Activated CD4-positive, alpha-beta T cell treated with anti-CD3 and anti-CD28 coated beads for 4 hours (primary cell): Measurements from ENCODE around the gene DAB2IP.

Source experiments
- DNase-seq, 2 donors: peaks; one replicate each; pipeline ENCODE4 v3.0.0-alpha.2; 2020

DAB2IP gene

DNA sequence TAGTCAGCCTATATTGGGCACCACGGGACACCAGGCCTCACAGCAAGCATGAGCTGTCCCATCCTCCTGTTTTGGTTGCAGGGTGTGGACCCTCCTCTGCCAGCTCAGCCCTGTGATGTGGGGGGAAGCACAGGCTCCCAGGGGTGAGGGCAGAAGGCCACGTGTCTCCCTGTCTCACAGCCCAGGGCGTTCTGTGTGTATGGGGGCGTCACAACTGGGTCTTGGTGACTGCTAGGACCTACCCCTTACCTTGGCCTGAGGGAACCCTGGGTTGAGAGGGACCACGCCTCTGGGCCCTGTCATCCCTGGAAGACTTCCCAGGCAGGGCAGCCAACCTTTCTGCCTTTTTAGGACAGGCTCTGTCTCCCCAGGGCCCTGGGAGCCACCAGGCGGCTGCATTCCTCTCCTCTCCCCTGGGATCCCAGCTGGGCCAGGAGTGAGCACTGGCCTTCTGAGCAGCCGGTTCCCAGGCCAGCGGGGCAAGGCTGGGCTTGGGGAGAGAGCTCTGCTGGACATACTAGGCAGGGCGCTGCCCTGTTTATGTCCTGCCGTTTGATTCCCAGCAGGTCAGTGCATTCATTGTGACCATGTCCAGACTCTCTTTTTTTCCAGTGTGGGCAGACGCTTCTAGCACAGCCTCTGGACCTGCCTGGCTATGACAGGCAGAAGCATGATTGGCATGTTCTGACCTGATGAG, 97.4 kb downstream of the DAB2IP start:
- DNase-seq: no peak

- DNase-seq: no peak
Observed at GRCh38 chr9:121749614-121750013, 98.2 kb downstream of the DAB2IP start.

- no peak for DNase-seq
Observed at GRCh38 chr9:121750259-121750714, 98.9 kb downstream of the DAB2IP start.

DNA sequence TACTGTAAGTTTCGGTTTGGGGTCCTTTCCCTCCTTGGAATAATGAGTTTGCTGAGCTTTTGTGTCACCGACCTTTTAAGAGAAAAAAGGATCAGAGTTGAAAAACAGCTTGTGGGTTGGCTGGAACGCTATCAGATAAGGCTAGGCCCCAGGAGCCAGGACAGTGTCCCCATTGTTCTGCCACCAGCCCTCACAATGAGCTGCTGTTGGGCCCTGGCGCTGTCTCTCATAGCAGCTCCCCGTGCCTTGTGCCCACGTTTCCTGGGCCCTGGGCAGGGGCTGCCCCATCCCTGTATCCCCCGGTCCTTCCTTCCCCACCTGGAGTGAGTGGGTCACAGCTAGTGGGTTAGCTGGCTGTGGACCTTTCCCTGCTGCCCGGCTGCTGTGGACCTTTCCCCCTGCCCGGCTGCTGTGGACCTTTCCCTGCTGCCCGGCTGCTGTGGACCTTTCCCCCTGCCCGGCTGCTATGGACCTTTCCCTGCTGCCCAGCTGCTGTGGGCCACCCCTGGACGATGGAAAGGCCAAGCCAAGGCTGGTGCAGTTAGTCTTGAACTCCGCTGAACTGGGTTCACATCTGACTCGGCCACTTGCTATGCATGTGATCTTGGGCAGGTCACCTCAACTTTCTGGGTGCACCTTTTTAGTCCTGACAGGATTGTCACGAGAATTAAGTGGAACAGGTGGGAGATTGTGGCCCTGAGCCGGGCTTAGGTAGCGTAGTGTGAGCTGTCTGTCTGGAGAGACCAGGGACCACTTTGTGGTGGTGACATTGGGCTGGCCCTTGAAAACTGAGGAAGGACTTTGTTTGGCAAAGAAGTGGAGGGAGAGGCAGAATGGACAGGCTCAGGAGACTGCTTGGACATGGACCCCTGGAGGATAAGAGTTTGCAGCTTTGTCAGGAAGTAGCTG, 99.5 kb downstream of the DAB2IP start:
- no peak for DNase-seq

- DNase-seq: no peak
Observed at GRCh38 chr9:121751686-121752445, 100.4 kb downstream of the DAB2IP start.

DNA sequence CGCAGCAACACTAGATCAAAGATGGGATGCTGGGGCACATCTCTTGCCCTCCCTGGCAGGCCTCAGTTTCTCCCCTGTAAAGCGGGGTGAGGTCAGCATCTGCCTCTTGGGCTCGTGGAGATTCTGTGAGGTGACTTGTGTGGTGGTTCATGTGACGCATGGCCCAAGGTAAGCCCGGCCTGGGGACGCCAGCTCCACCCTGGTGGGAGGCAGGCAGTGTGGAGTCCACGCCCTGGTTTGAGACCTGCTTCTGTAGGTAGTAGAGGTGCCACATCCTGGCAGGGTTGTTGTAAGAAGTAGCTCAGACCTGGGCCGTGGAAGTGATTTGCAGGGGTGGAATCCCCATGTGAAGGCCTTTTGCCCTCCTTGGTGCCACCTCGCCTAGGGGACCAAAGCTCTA, 101.5 kb downstream of the DAB2IP start:
- DNase-seq: no peak

DNA sequence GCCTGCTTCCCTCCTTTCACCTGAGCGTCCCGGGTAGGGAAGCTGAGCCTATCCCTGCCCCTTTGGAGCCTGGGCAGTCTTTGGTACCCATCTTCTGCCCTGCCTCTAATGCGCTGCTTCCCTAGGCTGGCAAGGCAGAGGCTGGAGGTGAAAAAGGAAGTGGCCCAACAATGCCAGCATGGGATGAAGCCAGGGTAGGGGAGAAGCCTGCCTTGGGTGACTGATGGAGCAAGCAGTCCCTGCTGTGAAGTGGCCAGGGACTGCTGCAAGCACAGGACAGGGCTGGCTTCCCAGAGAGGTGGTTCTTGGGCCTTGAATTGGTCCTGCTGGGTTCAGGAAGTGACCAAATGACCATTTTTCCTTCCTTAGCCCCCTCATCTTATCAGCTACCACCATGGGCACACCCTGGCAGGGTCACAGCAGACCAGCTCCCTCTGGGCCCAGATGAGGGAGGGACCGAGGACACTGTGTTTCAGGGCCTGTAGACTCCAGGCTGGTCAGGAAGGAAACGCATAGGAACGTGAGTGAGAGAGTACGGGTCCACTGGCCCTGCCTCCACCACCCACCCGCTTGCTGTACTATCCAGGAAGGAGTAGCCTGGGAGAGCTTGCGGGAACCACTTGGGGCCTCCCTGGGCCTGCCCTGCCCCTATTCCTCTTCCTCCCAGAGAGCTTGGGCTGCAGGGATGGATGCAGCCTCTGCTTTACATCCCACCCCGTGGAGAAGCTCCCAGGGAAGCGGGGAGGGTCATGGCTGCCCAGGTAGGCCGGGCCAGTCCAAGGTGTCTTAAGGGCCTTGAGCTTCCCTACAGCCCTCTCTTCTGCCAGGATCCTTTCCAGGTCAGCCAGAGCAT, 102.6 kb downstream of the DAB2IP start:
- no peak for DNase-seq

GRCh38 chr9:121754655-121755436, 103.4 kb downstream of the DAB2IP start:
- DNase-seq: no peak

- no peak for DNase-seq
Observed at GRCh38 chr9:121755581-121755980, 104.1 kb downstream of the DAB2IP start.

DNA sequence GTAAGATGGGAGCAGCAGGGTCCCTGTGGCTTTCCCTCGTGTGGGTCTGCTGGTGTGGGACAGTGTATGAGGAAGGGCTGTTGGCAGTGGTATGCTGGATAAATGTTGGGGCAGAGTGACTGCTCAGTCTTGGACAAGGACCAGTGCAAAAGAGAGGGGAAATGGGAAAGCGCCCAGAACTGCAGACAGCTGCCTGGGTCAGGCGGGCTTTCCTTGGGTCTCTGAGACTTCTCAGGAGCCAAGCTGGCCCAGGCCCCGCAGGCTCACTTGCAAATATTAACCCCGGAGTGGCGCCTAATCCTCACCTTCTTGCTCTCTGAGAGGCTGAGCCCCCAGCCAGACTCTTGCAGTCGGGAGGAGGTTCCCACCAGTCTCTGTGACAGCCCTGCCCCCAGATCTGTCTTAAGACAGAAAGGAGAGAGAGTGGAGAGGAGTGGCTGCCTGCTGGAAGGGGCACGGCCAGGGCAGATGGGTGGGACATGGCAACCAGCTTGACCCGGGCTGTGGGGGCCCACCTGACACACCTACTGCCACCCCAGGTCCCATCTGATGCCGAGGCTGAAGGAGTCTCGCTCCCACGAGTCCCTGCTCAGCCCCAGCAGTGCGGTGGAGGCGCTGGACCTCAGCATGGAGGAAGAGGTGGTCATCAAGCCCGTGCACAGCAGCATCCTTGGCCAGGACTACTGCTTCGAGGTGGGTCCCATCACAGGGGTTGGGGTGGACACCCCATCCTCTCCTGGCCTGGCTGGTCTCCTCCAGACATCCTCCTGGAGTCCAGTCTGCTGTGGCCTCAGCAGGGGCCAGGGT, 105.2 kb downstream of the DAB2IP start:
- no peak for DNase-seq

GRCh38 chr9:121757281-121757585, 105.8 kb downstream of the DAB2IP start:
- no peak for DNase-seq

DNA sequence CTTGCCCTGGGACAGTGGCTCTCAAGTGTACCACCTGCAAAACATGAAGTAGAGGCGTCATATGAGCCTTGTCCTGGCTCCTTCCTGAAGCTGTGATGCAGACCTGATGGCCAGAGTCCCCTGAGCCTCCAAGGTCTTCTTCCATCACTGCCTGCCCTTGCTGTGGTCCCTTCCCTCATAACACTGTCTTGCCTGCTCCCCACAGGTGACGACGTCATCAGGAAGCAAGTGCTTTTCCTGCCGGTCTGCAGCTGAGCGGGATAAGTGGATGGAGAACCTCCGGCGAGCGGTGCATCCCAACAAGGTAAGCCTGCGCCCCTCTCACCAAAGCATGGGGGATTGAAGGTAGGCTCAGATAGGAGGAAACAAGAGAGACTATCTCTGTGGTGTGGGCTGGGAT, 107.3 kb downstream of the DAB2IP start:
- DNase-seq: no peak

DNA sequence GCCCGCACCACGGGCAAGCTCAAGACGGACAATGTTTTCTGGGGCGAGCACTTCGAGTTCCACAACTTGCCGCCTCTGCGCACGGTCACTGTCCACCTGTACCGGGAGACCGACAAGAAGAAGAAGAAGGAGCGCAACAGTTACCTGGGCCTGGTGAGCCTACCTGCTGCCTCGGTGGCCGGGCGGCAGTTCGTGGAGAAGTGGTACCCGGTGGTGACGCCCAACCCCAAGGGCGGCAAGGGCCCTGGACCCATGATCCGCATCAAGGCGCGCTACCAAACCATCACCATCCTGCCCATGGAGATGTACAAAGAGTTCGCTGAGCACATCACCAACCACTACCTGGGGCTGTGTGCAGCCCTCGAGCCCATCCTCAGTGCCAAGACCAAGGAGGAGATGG, 108.6 kb downstream of the DAB2IP start:
- DNase-seq: no peak

GRCh38 chr9:121760571-121760970, 109.1 kb downstream of the DAB2IP start:
- no peak for DNase-seq

GRCh38 chr9:121763131-121763530, 111.7 kb downstream of the DAB2IP start:
- DNase-seq: no peak

DNA sequence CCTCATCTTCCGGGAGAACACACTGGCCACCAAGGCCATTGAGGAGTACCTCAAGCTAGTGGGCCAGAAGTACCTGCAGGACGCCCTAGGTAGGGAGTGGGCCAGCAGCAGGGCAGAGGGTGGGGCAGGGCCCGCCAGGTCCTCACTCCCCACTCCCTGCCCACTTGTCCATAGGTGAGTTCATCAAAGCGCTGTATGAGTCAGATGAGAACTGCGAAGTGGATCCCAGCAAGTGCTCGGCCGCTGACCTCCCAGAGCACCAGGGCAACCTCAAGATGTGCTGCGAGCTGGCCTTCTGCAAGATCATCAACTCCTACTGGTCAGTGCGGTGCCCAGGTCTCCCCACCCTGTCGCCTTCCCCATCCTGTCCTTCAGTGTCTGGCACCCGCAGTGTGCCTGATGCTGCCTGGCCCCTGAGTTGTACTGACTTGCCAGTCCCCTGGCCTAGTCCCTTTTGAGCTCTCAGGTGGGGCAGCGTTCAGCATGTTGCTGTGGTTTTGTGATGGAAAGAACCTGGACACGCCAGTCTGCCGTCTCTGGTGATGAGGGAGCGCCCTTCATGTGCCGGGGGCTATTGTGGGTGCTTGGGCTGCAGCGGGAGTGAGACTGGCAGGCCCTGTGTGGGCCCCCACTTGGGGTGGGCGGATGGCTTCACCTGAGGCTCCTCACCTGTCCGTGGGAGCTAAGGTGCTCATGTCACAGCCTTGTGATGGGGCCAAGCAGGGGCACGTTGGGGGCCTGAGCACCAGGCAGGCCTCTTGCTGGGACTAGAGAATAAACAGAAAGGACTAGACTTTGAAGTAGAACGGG, 112.3 kb downstream of the DAB2IP start:
- DNase-seq: no peak

DNA sequence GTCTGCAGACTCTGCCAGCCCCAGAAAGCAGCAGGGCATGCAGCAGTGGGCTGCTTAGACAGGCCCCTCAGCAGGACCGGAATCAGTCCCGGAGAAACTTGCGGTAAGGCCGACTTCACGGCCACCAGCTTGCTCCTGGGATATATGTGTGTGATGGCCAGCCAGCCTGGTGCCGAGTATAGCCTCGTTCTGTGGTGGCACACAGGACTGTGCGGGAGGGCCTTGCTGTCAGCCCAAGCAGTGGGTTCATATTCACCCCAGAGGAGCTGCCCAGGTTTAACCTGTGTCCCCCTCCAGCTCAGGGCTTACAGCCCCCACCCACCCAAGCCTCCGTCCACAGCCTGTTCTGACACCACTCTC, 112.9 kb downstream of the DAB2IP start:
- DNase-seq: no peak

DNA sequence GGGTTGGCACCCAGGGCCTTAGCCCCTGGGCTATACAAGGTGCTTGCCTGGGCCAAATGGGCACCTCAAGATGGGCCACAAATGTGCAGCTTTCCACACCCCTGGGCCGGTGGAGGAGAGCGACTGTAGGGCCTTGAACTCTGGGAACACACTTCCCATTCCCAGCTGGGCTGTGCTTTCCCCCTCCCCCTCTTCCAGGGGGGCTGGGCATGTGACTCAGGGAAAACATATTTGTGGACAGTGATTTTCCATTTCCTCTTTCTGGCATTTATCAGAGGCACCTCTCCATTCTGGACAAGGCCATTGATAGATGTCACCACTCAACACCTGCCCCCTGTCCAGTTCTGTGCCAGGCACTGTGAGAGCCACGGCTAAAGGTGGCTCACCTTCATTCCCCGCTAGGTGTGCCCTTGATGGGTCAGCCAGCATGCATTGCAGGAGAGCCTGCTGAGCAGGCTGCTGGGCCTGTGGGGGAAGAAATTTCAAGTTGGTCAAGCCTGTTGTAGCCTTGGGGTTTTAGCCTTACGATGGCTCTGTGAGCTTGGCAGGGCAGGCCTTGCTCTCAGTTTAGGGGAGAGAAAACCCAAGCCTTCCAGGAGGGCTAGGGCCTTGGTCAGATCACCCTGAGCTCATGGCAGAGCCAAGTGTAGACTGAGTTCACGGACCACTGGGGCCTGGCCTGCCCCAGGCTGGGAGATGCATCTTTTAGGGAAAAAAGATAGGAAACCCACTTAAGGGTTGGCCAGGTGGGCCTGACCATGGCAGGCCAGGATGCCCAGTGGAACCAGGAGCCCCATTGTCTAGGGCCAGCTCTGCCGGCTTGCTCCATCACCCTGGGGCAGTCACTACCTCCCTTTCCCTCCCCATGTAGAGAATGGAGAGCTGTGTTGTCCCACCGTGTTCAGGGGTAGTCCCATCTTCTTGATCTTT, 113.9 kb downstream of the DAB2IP start:
- DNase-seq: no peak
